DMS114 treated with DMSO at 0.1 percent for 48 hours (cell line): Measurements from ENCODE around the gene GNG7.
A peak's percentile ranks its signal among the peaks of the same experiment; 100 is the strongest.
"Not testable (repeated sequence)": the region's sequence is repeated elsewhere in the genome, so short reads cannot be mapped to it uniquely, and the experiment has no call there.

Source experiments
- DNase-seq: peaks from one replicate; lab custom pipeline; 2025; ENCODE audit not compliant: unreplicated experiment; lab: John Stamatoyannopoulos, UW

GNG7 gene

DNA sequence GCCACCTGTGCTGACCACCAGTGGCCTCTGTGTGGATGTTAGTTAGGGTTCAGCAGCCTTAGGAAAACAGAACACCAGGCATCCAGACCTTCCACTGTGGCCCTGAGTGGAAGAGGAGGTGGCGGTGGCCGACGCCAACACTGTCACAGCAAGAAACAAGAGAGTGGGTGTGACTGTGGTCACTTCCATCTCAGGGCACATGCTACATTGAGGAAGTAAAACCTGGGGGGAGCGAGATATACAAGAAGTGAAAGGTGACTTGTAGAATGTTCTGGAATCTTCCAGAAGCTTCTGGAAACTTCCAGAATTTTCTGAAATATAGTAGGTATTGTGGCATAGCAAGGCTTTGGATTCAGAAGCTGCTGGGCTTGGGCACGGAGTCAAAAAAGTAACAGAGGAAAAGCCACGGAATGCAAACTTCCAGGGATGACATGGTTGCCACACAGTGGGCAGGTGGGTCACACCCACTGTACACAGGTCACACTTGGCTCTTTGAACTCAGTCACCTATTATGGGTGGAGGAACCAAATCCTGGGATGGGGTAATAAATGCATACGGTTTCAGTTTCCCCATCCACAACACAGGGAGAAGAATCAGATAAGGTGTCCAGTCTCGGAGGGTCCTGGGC is 24.3 kb downstream of the GNG7 start:
- DNase-seq, result no peak

DNA sequence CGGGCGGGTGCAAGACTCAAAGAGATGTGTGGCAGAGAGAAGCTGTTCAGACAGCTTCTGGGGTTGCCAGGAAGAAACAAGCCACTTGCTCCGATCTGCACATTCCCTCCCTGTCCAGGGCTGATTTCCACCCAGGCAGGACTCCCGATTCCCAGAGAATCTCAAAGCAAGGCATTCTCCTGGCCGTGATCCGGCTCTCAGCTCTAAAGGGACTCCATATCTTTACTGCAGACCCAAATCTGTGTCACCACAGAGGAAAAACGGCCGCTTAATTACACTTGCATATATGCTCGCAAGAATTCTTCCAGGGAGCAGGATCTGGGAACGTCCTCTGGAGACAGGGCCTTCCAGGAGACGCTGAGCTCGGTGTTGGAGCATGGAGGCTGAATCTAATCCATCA is 25.7 kb downstream of the GNG7 start:
- no peak for DNase-seq

DNA sequence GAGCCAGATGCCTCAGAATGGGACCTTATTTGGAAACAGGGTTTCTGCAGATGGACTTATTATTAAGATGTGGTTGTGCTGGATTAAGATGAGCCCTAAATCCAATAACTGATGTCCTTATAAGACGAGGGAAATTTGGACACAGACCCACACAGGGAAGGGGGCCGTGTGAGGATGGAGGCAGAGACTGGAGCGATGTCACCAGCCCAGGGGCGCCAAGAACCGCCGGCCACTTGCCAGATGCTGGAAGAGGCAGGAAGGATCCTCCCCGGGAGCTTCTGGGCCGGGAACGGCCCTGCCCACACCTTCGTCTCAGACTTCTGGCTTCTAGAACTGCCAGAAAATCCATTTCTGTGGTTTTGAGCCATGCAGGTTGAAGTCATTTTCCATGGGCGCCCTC is 26.6 kb downstream of the GNG7 start:
- DNase-seq, result no peak

DNA sequence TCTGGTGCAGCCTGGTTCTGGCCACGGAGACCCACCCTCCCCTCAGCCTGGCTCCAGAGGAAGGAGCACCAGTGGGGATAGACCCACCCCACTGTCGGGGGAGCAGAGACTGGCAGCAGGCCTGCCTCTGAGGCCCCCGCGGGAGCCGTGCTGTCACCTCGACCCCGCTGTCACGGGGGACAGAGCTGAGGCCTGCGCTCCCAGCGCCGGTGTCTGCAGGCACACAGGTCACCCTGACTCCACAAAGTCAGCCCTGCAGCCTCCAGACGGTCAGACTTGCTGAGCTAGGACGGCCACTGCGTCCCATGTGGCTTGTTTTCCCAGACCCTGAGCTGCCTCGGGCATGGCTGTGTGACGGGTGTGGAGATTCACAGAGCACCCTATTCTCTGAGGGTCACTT is 32.3 kb downstream of the GNG7 start:
- no peak for DNase-seq

DNA sequence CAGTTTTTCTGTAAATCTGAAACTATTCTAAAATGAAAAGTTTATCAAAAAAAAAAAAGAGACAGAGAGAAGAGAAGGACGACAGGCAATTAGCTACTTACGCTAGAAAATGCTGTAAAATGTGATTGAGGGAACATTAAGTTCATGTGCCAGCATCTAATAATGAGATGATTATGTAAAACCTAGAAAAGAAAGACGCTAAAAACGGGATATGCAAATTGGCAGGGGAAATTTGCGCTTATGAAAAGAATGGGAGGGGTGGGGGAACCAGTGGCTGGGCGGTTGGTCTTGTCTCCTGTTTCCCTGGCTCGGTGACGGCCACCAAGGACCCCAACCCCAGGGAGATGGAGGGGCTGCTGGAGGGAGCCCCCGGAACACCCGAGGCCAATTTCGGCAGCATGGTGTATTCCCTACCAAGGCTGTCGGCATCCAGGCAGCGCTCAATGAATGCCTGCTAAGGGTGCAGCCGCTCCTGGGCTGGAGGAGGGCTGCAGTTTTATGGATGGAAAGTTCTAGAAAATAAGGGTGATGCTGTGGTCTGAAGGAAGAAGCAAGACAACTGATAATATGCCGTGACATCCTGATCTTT is 34.2 kb downstream of the GNG7 start:
- no peak for DNase-seq

DNA sequence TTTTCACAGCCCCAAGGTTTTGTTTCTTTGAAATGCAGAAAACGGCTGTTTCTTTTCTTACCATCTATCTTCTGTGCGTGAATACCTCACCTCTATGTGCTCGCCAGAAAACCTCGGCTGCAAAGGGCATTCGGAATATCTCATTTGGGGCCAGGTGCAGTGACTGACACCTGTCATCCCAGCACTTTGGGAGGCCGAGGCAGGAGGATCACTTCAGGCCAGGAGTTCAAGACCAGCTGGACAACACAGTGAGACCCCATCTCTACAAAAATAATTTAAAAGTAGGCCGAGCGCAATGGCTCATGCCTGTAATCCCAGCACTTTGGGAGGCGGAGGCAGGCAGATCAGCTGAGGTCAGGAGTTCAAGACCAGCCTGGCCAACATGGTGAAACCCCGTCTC is 35.1 kb downstream of the GNG7 start:
- not testable (repeated sequence) for DNase-seq

DNA sequence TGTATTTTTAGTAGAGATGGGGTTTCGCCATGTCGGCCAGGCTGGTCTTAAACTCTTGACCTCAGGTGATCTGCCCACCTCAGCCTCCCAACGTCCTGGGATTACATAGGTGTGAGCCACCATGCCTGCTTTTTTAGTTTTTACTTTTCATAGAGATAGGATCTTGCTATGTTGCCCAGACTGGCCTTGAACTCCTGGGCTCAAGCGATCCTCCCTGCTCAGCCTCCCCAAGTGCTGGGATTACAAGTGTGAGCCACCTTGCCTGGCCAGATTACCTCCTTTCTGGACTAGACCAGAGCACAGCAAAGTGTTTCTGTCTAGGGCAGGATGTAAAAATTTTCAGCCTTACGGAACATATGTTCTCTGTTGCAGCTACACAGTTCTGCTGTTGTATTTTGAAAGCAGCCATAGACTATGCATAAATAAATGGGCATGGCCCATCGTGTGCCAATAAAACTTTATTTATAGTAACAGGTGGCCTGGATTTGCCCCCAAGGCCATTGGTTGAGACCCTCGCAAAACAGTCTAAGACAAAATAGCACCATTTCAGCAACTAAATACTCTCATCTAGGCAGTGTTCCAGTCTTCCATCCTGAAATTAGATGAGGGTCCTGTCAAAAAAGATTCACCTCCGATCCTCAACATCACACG is 36.0 kb downstream of the GNG7 start:
- no peak for DNase-seq

DNA sequence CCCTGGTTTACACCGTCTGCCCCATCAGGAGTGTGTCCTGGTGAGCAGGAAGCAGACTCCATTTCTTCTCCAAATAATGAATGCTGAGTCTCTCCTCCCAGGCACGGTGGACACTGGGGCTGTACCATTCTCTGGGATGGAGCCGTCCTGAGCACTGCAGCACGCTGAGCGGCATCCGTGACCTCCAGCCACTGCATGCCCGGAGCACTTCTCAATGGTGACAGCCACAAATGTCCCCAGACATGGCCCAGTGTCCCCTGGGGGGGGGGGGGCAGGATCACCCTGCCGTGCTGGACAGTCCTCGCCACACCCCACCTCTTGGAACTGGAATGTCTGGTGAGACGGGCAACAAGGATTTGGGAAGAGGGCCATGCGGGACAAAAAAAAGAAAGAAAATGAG is 37.4 kb downstream of the GNG7 start:
- no peak for DNase-seq

DNA sequence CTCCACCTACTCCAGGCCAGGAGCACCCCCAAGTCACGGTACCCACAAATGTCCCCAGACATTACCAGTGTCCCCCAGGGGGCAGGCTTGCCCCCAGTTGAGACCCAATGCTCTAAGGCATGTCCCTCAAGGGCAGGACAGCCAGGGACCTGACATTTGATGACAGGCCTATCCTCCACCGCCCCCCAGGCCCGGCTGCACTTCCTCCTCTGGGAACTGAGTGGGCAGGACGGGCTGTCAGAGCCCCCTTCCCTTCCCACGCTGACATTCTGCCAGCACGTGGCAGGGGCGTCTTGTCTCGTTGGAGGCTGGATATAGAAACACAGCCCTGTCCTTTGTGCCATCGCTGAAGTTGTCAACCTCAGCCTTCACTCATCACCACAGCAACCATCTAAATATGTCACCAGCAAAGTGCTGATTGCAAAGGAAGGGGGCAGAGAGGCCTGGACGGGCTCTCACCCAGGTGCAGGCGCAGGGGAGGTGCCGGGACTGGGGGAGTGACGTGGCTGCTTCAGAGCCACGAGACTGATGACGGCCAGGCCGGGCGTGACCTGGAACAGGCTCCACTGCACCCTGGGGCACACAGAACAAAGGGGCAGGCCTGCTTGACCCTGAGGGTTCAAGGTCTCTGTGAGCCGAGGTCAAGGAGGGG is 38.4 kb downstream of the GNG7 start:
- DNase-seq, result no peak

DNA sequence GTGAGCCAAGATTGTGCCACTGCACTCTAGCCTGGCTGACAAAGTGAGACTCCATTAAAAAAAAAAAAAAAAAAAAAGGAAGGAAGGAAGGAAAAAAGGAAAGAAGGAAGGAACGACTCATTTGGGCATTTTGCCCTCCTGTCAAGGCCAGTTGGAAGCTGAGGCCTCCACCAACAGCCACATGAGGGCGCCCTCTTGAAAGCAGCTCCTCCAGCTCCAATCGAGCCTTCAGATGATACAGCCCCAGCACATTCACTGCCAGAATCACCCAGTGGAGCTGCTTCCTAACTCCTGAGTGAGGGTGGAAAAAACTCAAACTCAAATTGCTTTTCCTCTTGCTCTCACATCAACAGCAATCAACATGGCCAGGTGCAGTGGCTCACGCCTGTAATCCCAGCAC is 40.9 kb downstream of the GNG7 start:
- no peak for DNase-seq

DNA sequence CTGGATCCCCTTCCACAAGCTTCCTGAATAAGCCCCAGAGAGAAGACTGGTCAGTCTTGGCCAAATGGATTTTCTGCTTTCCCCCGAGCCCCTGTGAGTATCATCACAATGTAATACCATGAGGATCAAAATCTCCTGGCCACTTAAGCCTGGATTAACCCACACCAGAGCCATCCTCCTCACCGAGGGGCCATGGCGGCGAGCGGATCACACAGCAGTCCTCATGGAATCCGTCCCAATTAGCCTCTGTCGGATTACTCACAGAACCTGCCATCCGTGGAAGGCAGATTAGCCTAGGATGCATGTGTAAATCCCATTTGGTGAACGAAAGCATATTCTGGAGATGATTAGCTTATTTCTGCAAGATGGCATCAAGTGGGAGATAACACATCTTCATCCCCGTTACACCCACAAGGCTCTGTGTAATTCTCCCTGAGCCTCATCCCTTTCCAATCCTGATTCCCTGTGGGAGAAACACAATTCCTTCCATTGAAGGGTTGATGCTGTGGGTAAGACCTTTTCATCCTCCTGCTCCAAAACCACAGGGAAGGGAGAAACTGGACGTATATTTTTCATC is 42.5 kb downstream of the GNG7 start:
- no peak for DNase-seq

DNA sequence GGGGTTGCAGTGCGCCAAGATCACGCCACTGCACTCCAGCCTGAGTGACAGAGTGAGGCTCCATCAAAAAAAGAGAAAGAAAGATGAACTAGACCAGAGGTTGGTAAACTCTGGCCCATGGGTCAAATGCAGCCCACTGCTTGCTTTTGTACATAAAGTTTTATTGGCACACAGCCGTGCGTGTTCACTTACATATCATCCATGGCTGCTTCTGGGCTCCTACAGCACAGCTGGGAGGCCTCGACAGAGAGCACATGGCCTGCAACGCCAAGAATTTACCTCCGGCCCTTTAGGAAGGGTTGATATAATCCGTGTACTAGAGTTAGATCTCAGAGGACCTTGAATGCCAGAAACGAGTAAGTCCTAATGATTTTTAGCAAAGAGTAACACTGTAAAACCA is 46.0 kb downstream of the GNG7 start:
- DNase-seq, result no peak

DNA sequence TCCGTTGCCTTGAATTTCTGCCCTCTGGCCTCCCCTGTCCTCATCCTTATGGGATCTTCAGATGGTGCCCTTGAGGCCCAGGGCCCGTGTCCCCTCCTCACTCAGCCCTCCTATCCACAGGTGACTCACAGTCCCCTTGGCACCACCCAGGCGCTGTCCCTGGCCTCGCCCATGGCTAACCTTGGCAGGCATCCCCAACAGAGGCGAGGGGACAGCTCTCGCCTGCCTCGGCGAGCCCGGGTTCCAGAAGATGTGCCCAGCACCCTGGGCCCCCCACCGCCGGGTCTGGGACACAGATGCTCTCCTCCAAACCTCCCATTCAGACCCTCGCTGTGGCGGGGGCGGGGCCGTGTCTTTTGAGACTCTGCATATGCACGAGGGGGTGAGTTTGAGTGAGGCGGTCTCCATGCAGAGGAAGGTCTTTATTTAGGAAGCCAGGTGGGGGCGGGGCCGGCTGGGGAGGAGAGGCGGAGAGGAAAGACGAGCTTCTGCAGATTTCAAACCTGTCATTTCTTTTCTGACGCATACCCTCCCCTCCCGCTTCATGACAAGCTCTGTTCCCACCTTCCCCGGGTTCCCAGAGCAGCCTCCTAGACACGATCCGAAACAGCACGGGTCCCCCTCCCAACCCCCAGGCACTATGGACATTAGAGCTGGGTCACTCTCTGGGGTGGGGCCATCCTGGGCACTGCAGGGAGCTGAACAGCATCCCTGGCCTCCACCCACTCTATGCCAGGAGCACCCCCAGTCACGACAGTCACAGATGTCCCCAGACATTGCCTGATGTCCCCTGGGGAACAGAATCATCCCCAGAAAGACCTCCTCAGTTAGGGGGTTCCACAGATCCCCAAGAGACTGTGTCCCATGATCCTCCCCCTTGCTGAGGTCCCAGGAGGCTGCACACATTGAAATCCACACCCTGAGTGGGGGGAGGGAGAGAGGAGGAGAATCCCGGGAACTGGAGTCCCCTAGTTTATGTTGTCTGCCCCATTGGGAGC is 48.5 kb downstream of the GNG7 start:
- DNase-seq, result no peak

DNA sequence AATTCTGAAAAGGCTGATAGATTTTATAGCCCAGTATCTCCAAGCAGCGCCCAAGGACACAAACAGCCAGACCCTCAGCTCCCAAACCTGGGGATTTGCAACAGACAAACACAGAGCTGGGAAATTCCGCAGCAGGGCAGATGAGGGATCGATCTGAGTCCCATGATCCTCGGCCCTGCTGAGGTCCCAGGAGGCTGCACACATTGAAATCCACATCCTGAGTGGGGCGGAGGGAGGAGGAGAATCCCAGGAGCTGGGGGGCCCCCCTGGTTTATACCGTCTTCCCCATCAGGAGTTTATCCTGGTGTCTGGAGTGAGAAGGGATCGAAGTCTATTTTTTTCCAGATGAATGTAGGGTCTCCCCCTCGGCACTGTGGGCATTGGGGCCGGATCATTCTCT is 49.3 kb downstream of the GNG7 start:
- no peak for DNase-seq

DNA sequence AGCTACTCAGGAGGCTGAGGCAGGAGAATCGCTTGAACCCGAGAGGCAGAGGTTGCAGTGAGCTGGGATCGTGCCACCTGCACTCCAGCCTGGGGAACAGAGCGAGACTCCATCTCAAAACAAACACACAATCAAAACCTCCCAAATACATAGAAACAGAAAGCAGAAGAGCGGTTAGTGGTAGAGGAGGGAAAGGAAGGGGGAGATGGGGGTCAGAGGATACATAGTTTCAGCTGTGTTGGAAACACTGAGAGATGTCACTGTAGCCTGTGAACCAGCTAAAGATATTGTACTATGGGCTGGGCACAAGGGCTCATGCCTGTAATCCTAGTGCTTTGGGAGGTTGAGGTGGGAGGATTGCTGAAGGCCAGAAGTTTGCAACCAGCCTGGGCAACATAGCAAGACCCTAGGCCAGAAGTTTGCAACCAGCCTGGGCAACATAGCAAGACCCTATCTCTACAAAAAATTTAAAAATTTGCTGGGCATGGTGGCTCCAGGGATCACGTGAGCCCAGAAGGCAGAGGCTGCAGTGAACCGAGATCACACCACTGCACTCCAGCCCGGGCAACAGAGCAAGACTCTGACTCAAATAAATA is 49.9 kb downstream of the GNG7 start:
- DNase-seq, result no peak

DNA sequence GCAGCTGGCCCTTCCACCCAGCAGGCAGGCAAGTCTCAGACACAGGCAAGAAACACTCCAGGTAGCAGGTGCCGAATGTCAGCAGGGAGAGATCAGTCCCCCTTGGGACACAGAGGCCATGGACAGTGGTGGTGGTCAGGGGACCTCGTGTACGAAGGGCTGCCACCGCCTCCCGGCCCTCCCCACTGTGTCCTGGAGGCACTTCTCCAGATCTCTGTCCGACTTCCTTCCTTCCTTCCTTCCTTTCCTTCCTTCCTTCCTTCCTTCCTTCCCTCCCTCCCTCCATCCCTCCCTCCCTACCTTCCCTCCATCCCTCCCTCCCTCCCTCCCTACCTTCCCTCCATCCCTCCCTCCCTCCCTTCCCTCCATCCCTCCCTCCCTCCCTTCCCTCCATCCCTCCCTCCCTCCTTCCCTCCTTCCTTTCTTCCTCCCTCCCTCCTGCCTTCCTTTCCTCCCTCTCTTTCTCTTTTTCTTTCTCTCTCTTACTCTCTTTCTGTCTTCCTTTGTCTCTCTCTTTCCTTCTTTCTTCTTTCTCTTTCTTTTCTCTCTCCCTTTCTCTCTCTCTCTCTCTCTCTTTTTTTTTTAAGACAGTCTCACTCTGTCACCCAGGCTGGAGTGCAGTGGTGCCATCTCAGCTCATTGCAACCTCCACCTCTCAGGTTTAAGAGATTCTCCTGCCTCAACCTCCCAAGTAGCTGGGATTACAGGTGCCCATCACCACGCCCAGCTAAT is 51.3 kb downstream of the GNG7 start:
- not testable (repeated sequence) for DNase-seq

DNA sequence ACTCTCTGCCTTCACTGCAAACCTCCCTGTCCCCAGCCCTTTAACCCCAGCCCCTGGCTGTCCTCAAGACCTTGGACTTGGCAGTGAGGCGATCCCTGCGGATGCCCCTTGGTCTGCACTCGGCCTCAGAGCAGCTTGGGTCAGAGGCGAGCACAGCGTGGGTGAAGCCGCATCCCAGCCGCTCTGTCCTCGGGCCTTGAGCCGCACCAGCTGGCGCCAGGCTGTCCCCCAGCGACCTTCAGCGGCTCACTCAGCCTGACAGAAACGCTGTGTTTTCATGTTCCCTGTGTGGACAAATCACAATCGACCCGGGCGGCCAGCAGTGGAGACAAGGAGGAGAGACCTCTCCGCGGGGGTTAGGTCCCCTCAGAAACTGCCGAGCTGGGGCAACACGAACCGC is 52.0 kb downstream of the GNG7 start:
- DNase-seq, result no peak

DNA sequence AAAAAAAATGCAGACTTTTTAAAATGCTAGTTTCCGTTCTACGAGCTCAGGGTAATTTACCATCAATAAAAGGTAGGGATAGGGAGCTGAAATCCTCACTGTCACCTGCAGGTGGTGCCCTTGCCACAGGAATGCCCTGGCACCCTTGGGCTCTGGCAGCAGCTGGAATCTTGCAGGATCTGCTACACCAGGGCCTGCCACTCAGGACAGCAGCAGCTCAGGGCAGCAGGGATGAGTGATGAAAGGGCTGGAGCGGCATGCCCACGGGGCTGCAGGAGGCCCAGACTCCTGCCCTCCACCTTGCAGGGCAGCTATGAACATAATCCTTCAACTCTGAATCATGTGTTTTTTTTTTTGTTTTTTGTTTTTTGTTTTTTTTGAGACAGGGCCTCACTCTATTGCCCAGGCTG is 54.0 kb downstream of the GNG7 start:
- DNase-seq, result peak; percentile 24

DNA sequence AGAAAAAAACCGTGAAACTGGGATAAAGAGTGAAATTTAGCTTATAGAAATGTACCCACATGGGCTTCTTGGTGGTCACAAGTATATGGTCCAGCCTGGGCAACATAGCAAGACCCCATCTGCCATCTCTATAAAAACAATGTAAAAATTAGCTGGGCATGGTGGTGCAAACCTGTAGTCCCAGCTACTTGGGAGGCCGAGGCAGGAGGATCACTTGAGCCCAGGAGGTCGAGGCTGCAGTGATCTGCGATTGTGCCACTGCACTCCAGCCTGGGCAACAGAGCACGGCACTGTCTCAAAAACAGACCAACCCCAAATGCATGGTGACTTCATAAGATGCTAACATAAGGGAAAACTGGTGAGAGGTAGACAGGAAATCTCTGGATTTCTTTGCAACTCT is 54.4 kb downstream of the GNG7 start:
- DNase-seq, result no peak
